ENCODE measurements around the gene TMPRSS13.

- no peak for TF ChIP-seq ZNF79 (CRISPR knock-in tag; IDR thresholded peaks at IDR 0.05; ENCODE audit: low read depth)
- no peak for TF ChIP-seq GTF2A2 (tag; IDR thresholded peaks at IDR 0.05)
- TF ChIP-seq, protein P1, sequence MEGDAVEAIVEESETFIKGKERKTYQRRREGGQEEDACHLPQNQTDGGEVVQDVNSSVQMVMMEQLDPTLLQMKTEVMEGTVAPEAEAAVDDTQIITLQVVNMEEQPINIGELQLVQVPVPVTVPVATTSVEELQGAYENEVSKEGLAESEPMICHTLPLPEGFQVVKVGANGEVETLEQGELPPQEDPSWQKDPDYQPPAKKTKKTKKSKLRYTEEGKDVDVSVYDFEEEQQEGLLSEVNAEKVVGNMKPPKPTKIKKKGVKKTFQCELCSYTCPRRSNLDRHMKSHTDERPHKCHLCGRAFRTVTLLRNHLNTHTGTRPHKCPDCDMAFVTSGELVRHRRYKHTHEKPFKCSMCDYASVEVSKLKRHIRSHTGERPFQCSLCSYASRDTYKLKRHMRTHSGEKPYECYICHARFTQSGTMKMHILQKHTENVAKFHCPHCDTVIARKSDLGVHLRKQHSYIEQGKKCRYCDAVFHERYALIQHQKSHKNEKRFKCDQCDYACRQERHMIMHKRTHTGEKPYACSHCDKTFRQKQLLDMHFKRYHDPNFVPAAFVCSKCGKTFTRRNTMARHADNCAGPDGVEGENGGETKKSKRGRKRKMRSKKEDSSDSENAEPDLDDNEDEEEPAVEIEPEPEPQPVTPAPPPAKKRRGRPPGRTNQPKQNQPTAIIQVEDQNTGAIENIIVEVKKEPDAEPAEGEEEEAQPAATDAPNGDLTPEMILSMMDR (IDR thresholded peaks at IDR 0.05 in 2 of 3, conservative IDR thresholded peaks at IDR 0.05 in 1 of 3; ENCODE audit: insufficient read depth in 2 of 3, low read depth in 1 of 3, low read length in 3 of 3): no peak
- TF ChIP-seq EP300 (IDR thresholded peaks at IDR 0.05; ENCODE audit: low read length): no peak
- TF ChIP-seq, protein P2, sequence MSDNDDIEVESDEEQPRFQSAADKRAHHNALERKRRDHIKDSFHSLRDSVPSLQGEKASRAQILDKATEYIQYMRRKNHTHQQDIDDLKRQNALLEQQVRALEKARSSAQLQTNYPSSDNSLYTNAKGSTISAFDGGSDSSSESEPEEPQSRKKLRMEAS (CRISPR knock-in tag; IDR thresholded peaks at IDR 0.05): no peak
- TF ChIP-seq, protein P3, sequence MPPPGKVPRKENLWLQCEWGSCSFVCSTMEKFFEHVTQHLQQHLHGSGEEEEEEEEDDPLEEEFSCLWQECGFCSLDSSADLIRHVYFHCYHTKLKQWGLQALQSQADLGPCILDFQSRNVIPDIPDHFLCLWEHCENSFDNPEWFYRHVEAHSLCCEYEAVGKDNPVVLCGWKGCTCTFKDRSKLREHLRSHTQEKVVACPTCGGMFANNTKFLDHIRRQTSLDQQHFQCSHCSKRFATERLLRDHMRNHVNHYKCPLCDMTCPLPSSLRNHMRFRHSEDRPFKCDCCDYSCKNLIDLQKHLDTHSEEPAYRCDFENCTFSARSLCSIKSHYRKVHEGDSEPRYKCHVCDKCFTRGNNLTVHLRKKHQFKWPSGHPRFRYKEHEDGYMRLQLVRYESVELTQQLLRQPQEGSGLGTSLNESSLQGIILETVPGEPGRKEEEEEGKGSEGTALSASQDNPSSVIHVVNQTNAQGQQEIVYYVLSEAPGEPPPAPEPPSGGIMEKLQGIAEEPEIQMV (tag; conservative IDR thresholded peaks at IDR 0.05; ENCODE audit: low read depth): no peak
- no peak for TF ChIP-seq MED1 (CRISPR knock-in tag; IDR thresholded peaks at IDR 0.05; ENCODE audit: borderline replicate concordance)
- no peak for TF ChIP-seq SAFB (IDR thresholded peaks at IDR 0.05; ENCODE audit: borderline replicate concordance, low read depth, low read length)
These were observed 41.0 kb downstream of the TMPRSS13 start for GRCh38 chr11:117888139-117888566.

All from K562 (cell line).